EL (cell line): ENCODE results near the gene PACSIN2.
"Not testable (repeated sequence)": the region's sequence is repeated elsewhere in the genome, so short reads cannot be mapped to it uniquely, and the experiment has no call there.

Experiments used
- DNase-seq: peaks from one replicate; pipeline ENCODE4 v3.0.0-alpha.2; 2016

The PACSIN2 gene

GRCh38 chr22:43011079-43011478, 3.9 kb downstream of the PACSIN2 start:
- DNase-seq: no peak

- no peak for DNase-seq
Measured at GRCh38 chr22:43009444-43009843, 5.5 kb downstream of the PACSIN2 start.

DNA sequence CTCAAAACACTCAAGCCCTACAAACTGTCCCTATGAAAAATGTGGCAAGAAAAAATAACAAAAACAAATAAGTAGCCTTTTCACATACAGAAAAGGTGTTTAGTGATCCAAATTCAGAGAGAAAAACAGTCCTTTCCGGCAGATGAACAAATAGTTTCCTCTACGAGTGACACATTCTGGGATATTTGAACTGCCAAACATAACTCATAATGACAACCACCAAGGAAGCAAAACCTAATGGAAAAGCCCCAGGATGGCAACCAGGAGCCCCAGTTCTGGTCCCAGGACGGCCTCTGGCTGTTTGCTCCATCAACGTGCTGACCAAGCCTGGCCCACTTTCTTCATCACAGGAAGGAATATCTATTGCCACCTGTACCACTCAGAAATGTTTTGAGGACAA, 6.0 kb downstream of the PACSIN2 start:
- DNase-seq: no peak

DNA sequence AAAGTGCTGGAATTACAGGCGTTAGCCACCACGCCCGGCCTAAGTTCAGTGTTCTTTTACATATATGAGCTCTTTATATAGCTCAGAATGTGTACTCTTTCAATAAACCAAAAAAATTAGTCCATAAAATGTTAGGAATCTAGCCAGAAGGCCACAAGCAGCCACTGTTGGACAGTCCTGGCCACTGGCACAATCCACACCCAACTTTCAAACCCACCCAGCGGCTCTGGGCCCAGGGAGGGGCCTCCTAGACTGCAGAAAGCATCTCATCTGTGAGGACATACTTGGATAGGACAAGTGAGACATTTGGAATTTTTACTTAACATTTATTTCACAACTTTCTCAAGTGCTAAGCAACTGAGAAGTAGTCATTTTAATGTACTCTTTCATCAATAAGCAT, 6.4 kb downstream of the PACSIN2 start:
- DNase-seq: no peak

GRCh38 chr22:43007519-43008102, 7.3 kb downstream of the PACSIN2 start:
- peak; percentile 77 for DNase-seq

- DNase-seq: no peak
Measured at GRCh38 chr22:43006753-43007152, 8.2 kb downstream of the PACSIN2 start.

- DNase-seq: no peak
Measured at GRCh38 chr22:43006016-43006505, 8.9 kb downstream of the PACSIN2 start.

DNA sequence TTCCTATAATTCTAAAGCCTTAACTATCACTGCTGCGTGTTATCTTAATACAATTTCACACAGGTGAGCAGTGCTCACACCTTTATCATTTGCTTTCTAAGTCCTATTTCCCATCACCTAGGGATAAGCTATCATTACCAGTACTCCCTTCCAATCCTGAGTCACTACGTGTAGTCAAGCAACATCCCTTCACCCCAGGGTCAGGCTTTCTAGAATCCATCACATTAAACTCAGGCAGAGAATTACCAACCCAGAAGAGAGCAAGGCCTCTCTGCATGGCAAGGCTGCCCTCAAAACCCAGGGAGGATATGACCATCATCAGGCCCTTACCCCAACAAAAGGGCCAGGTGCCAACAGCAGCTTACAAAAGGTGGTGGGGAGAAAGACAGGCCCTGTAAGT, 9.8 kb downstream of the PACSIN2 start:
- peak; percentile 37 for DNase-seq

DNA sequence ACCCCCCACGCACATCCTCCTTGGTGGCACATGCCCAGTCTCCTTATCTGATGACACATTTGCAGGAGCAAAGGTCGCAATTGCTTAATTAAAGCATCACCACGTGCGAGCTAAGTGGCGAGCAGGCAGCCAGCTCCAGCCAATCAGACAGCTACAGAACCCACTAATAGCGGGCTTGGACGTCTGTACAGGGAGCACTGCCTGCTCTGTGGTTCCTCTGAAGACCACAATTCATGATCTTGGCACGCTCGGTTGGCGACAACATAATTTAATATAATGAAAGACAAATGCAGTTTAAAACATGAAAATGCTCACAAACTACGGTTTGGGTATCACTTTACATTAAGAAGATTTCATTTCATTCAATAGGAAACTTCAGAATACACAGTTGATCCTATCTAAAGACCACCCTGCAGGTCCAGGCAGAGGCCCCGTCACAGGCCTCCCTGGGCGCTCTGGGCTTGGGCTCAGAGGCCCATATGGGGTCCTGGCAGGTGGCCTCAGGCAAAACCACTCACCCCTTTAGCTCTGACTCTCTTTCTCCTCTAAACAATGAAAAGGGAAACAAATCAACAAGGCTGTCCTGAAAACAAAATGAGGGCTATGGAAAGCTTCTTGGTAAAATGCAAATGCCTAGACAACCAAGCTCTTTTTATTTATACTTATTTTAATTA, 10.4 kb downstream of the PACSIN2 start:
- DNase-seq: peak; percentile 62

- DNase-seq: peak; percentile 88
Measured at GRCh38 chr22:43002202-43002586, 12.8 kb downstream of the PACSIN2 start.

- DNase-seq: no peak
Measured at GRCh38 chr22:43001271-43002201, 13.4 kb downstream of the PACSIN2 start.

DNA sequence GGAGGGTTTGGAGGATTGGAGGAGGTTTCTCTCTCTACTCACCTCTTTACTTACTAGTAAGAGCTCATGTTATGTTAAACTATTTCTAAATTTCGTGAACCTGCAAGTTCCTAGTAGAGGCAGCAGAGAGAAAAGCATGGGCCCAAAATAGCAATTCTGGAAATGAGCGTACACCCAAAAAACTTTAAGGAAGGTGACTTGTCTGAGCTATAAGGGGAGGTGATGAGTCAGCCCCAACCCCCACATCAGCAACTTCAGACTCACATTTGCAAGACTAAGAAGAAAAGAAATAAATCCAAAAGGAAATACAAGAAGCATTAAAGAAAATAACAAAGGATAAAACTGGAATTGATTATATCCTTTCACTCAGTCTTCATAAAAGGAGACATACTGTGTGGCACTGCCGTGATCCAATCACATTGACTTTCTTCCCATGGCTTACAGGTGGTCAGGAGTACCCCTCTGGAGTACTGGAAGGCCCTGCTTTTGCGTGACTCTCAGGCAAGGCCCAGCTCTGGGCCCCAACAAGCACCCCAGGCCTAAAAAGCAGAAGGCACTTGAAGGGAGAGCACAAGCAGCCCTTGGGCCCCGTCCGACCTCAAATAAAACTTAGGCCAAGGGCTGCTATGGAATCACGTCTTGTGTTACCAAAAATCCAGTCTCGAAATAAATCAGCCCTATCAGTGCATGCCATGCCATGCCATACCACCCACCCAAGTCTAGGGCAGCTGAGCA, 14.3 kb downstream of the PACSIN2 start:
- DNase-seq: peak; percentile 59

DNA sequence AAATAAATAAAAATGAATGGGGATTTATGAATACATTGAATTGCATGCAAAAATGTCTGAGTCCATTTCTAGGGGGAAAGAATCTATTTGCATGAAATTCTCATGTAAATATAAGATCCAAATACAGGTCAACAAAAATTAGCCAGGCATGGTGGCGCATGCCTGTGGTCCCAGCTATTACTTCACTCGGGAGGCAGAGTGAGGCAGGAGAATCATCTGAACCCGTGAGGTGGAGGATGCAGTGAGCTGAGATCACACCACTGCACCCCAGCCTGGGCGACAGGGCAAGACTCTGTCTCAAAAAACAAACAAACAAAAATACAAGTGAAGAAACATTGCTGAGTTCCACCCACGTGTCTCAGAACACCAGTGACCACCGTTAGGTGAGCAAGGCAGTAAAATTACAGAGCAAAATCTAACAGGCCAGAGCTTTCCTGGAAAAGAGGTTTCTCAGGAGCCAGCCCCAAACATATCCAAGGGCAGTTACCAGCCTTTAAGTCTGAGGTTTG, 17.3 kb downstream of the PACSIN2 start:
- DNase-seq: no peak

- no peak for DNase-seq
Measured at GRCh38 chr22:42996646-42997365, 18.1 kb downstream of the PACSIN2 start.

DNA sequence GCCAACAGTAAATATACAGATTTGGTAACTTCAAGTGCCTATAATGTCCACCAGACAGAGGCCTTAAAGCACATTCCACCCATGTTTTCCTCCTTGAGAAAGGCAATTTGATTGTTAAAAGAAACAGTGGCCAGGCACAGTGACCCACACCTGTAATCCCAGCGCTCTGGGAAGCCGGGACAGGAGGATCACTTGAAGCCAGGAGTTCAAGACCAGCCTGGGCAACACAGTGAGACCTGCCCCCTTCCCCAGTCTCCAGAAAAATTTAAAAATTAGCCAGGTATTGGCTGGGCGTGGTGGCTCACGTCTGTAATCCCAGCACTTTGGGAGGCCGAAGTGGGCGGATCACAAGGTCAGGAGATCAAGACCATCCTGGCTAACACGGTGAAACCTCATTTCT, 19.3 kb downstream of the PACSIN2 start:
- not testable (repeated sequence) for DNase-seq

DNA sequence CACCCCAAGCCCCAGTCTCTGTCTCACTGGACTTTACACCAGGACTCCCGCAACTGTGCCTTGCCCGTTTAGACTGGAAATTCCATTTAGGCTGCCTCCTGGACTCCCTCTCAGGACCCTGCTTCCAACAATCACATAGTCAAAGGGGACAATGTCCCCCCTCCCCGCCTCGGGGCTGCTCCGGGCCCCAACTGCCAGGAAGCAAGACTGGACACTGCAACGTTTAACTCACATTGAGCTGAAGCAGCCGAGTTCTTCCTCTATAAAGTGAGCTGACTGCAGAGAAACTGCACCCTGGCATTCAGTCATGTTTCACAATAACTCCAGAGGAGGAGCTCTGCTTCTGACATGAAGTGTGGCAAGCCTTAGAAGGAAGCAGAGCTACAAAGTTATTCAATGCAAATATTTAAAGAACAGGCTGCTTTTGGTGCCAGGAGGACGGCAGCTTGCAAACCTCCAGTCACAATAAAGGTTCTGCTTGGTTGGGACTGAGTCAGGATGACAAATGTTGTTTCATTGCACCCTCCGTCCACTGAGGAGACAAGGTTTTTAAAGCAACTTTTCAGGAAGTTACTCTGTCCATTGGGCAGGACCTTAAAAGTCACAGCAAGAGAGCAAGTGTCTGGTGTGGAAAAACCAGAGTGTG, 19.9 kb downstream of the PACSIN2 start:
- DNase-seq: peak; percentile 88

- DNase-seq: no peak
Measured at GRCh38 chr22:42994276-42994916, 20.6 kb downstream of the PACSIN2 start.

DNA sequence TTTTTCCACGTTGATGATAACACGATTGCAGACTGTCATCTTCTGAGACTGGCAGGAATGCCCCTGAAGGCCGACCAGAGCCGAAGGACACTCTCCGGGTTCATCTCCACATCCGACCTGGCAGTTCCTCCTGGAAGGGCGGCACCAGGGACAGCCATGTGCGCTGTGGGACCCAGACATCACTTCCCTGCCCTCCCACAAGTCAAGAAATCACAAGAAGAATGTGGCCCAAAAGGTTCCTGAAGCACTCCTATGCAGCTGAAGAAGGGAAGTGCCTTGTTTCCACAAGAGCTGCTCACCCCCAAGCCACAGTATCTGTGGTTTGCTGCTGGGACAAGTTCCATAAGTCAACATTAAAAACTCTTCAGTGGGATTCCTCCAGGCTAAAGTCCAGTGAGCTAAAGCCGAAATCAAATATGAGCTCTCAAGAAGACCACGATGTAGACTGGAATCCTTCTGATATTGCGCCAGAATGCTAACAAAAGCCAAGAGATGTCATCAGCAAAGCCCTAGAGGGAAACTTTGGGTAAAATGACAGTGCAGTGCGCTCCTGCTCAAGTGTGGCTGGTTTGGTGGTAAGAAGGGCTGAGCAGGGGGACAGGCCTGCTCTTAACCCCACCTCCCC, 21.2 kb downstream of the PACSIN2 start:
- DNase-seq: peak; percentile 79

DNA sequence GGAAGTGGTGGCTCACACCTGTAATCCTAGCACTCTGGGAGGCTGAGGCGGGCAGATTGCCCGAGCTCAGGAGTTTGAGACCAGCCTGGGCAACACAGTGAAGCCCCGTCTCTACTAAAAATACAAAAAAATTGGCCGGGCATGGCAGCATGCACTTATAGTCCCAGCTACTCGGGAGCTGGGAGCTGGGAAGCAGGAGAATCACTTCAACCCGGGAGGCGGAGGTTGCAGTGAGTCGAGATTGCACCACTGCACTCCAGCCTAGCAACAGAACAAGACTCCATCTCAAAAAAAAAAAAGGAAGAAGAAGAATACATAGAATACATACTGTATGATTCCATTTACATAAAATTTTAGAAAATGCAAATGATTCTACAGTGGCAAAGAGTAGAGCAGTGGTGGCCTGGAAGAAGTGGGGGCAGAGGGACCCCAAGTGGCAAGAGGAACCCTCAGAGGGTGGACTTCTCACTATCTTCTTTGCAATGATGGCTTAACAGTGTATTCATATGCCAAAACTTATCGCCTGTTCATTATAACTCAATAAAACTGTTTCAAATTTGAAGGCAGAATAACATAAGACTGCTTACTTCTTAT, 22.0 kb downstream of the PACSIN2 start:
- no peak for DNase-seq

- DNase-seq: no peak
Measured at GRCh38 chr22:42992092-42992491, 22.9 kb downstream of the PACSIN2 start.
